Neutrophil (primary cell): ENCODE data around the gene PRM3.
A peak's percentile ranks its signal among the peaks of the same experiment; 100 is the strongest.

ENCODE experiments used
- H3K27ac ChIP-seq: fragments of 200-600 bp; sonication (generic); 2 replicates; pipeline ENCODE4 v1.5.1; 2016; ENCODE audit warnings: mild to moderate bottlenecking, moderate library complexity
- H3K27me3 ChIP-seq: fragments of 200-600 bp; sonication (generic); 2 replicates; pipeline ENCODE4 v1.6.0; 2016; ENCODE audit warnings: mild to moderate bottlenecking
- H3K36me3 ChIP-seq: fragments of 200-600 bp; sonication (generic); 2 replicates; pipeline ENCODE4 v1.5.1; 2017
- H3K4me1 ChIP-seq, 2 experiments: fragments of 200-600 bp in 1 of 2; sonication (generic) in 1 of 2; 1 replicate in 1 of 2; 2 replicates in 1 of 2; pipeline versions ENCODE4 v1.5.1 to v1.6.1; 2013 to 2016; ENCODE audit warnings: low read depth in 1 of 2, low read length in 1 of 2, mild to moderate bottlenecking in 1 of 2, moderate library complexity in 1 of 2; ENCODE audit not compliant: control insufficient read depth in 1 of 2, insufficient read depth in 1 of 2
- H3K4me3 ChIP-seq, 2 experiments: fragments of 200-600 bp in 1 of 2; sonication (generic) in 1 of 2; 1 replicate in 1 of 2; 2 replicates in 1 of 2; pipeline ENCODE4 v1.5.1; 2013 to 2016; ENCODE audit warnings: low read depth in 1 of 2, low read length in 1 of 2, mild to moderate bottlenecking in 1 of 2, moderate library complexity in 1 of 2
- H3K9me3 ChIP-seq: fragments of 200-600 bp; sonication (generic); 2 replicates; pipeline ENCODE4 v1.5.1; 2016
- TF ChIP-seq, protein P1 (sequence below): fragments of 200-600 bp; sonication (generic); IDR thresholded peaks from 2 replicates; pipeline ENCODE4 v1.5.1; 2016; ENCODE audit warnings: antibody characterized with exemption

The PRM3 gene

GRCh38 chr16:11297492-11298142 lies 24.2 kb upstream of the PRM3 start:
- H3K4me1 ChIP-seq: peaks cover 11 to 13% of the 10 kb centered on the region in 2 experiments
- H3K27ac ChIP-seq: peak overlapping the region; percentile 29
- TF ChIP-seq, protein P1, sequence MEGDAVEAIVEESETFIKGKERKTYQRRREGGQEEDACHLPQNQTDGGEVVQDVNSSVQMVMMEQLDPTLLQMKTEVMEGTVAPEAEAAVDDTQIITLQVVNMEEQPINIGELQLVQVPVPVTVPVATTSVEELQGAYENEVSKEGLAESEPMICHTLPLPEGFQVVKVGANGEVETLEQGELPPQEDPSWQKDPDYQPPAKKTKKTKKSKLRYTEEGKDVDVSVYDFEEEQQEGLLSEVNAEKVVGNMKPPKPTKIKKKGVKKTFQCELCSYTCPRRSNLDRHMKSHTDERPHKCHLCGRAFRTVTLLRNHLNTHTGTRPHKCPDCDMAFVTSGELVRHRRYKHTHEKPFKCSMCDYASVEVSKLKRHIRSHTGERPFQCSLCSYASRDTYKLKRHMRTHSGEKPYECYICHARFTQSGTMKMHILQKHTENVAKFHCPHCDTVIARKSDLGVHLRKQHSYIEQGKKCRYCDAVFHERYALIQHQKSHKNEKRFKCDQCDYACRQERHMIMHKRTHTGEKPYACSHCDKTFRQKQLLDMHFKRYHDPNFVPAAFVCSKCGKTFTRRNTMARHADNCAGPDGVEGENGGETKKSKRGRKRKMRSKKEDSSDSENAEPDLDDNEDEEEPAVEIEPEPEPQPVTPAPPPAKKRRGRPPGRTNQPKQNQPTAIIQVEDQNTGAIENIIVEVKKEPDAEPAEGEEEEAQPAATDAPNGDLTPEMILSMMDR: no peak
- H3K27me3 ChIP-seq: no peaks in the 10 kb centered on the region
- H3K4me3 ChIP-seq: peak overlapping the region in 1 of 2 experiments; percentile 32
- no peaks in the 10 kb centered on the region for H3K9me3 ChIP-seq
- H3K36me3 ChIP-seq: no peaks in the 10 kb centered on the region

- peak overlapping the region in 1 of 2 experiments; percentile 32 for H3K4me3 ChIP-seq
- TF ChIP-seq, protein P1: no peak
- no peaks in the 10 kb centered on the region for H3K9me3 ChIP-seq
- H3K27ac ChIP-seq: no peak overlapping the region
- peaks cover 11 to 13% of the 10 kb centered on the region in 2 experiments for H3K4me1 ChIP-seq
- no peaks in the 10 kb centered on the region for H3K27me3 ChIP-seq
- no peaks in the 10 kb centered on the region for H3K36me3 ChIP-seq
These were observed 23.5 kb upstream of the PRM3 start for GRCh38 chr16:11296706-11297491.

DNA sequence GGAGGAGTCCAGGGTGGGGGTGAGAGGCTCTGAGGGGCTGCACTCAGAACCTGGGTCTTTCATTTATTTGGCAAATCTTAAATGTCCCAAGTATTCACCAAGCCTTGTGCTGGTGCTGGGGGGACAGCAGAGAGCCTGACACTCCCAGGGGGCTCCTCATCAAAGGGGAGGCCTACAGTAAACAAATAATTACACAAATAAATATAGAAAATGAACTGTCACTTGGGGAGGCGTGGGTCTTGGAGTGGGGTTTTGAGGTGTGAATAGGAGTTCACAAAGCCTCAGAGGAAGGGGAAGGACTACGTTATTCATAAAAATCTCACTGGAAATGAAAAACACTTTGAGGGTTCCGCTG lies 22.9 kb upstream of the PRM3 start:
- no peak overlapping the region for H3K27ac ChIP-seq
- no peak overlapping the region for H3K4me3 ChIP-seq
- TF ChIP-seq, protein P1: no peak
- H3K36me3 ChIP-seq: no peaks in the 10 kb centered on the region
- no peaks in the 10 kb centered on the region for H3K27me3 ChIP-seq
- no peaks in the 10 kb centered on the region for H3K9me3 ChIP-seq
- peaks cover 11 to 13% of the 10 kb centered on the region in 2 experiments for H3K4me1 ChIP-seq

DNA sequence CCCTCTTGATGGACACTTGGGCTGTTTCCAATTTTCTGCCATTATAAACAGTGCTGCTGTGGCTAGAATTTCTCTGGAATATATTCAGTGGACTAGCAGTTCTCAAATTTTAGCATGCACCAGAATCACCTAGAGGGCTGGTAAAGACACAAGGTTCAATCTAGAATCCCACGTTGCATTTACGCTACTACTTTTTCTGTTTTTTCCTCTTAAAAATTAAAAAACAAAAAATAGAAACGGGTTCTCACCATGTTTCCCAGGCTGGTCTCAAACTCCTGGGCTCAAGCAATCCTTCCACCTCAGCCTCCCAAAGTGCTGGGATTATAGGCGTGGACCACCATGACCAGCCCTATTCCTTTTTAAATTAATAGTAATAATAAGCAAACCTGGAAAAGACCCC lies 22.2 kb upstream of the PRM3 start:
- Histone ChIP-seq H3K4me3 (no peak overlapping the region), H3K27me3 (no peaks in the 10 kb centered on the region), H3K4me1 (peaks cover 11 to 13% of the 10 kb centered on the region in 2 experiments), H3K36me3 (no peaks in the 10 kb centered on the region), H3K27ac (no peak overlapping the region), H3K9me3 (no peaks in the 10 kb centered on the region)
- TF ChIP-seq, protein P1: no peak

- H3K4me1 ChIP-seq: peaks cover 3 to 5% of the 10 kb centered on the region in 2 experiments
- H3K36me3 ChIP-seq: no peaks in the 10 kb centered on the region
- no peak overlapping the region for H3K27ac ChIP-seq
- TF ChIP-seq, protein P1: no peak
- no peak overlapping the region for H3K4me3 ChIP-seq
- no peaks in the 10 kb centered on the region for H3K9me3 ChIP-seq
- no peaks in the 10 kb centered on the region for H3K27me3 ChIP-seq
These were observed 18.8 kb upstream of the PRM3 start for GRCh38 chr16:11292076-11292748.
